ENCODE data around the gene SETD7. TPM values are rescaled to one million over a fixed set of nuclear protein-coding genes. Genes with fewer than 3 reads are reported as not detected.

Gene SETD7
- total RNA-seq, 4 donors from 2014 or later = 23.4 to 50.7 (median 39.6) TPM

- H3K36me3 ChIP-seq = peaks cover 2 to 42% (median 7%) of the 10 kb centered on the region in 3 donors
- no peaks in the 10 kb centered on the region for H3K27me3 ChIP-seq
- H3K4me1 ChIP-seq = peaks cover 0 to 12% (median 6%) of the 10 kb centered on the region in 3 donors
- intact Hi-C loops (cut with DNase I) = no loop called here
- H3K9me3 ChIP-seq = no peaks in the 10 kb centered on the region
- no peak overlapping the region for H3K27ac ChIP-seq
- TF ChIP-seq, protein P1, sequence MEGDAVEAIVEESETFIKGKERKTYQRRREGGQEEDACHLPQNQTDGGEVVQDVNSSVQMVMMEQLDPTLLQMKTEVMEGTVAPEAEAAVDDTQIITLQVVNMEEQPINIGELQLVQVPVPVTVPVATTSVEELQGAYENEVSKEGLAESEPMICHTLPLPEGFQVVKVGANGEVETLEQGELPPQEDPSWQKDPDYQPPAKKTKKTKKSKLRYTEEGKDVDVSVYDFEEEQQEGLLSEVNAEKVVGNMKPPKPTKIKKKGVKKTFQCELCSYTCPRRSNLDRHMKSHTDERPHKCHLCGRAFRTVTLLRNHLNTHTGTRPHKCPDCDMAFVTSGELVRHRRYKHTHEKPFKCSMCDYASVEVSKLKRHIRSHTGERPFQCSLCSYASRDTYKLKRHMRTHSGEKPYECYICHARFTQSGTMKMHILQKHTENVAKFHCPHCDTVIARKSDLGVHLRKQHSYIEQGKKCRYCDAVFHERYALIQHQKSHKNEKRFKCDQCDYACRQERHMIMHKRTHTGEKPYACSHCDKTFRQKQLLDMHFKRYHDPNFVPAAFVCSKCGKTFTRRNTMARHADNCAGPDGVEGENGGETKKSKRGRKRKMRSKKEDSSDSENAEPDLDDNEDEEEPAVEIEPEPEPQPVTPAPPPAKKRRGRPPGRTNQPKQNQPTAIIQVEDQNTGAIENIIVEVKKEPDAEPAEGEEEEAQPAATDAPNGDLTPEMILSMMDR (IDR thresholded peaks at IDR 0.05) = no peak
- TF ChIP-seq POLR2A (IDR thresholded peaks at IDR 0.05) = no peak
- DNase-seq = no peak
- WGBS, 2 donors = 67 to 70% methylated on average over 3 of the region's 3 CpGs
- no peak overlapping the region for H3K4me3 ChIP-seq
Observed at GRCh38 chr4:139533511-139533910, 22.5 kb downstream of the SETD7 start.

- intact Hi-C loops (cut with DNase I) = no loop called here
- TF ChIP-seq POLR2A (IDR thresholded peaks at IDR 0.05) = no peak
- TF ChIP-seq, protein P1 (IDR thresholded peaks at IDR 0.05) = no peak
- 76 to 86% methylated on average over 7 to 8 of the region's 8 CpGs for whole genome bisulfite sequencing, 2 donors
Observed at GRCh38 chr4:139532947-139533346, 23.1 kb downstream of the SETD7 start.

GRCh38 chr4:139530833-139531427 lies 25.1 kb downstream of the SETD7 start:
- no peak for DNase-seq
- TF ChIP-seq, protein P1 (IDR thresholded peaks at IDR 0.05) = peak in 5 of 6 experiments; percentile 39 to 62 (median 45)
- no peak for TF ChIP-seq POLR2A (IDR thresholded peaks at IDR 0.05)
- H3K36me3 ChIP-seq = peaks cover 6 to 66% (median 7%) of the 10 kb centered on the region in 3 donors

More at GRCh38 chr4:139532947-139533346, 23.1 kb downstream of the SETD7 start:
- Histone ChIP-seq H3K27me3 (no peaks in the 10 kb centered on the region), H3K36me3 (peaks cover 6 to 48% (median 7%) of the 10 kb centered on the region in 3 donors), H3K4me1 (peaks cover 0 to 12% (median 6%) of the 10 kb centered on the region in 3 donors), H3K4me3 (no peak overlapping the region), H3K9me3 (no peaks in the 10 kb centered on the region), H3K27ac (no peak overlapping the region)
- no peak for DNase-seq

DNA sequence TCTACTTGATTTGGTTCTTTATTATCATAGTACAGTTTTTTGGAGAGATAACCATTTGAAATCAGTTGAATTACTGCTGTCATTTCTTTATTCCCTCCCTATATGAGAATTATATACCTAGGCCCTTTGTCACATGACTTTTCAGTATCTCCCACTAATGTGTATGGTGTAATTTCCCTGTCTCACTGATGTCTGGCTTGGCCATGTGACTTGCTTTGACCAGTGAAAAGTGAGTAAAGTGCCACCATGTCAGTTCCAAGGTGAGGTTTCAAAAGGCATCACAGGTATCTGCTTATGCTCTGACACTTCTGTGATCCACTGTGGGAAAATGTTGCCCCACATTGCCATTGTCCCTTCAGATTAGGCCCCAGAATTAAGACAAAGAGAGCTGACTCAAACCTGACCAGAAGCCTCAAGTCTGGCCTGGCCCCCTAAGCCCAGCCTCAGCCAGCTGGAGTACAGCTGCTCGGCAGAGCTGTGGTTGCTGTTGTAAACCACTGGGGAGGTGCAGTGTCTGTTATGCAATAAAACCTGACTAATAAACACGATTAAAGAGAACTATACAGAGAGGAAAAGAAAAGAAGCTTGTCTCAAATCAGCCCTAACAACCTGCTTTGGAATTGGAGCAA lies 27.5 kb downstream of the SETD7 start:
- Histone ChIP-seq H3K4me1 (peaks cover 0 to 5% (median 0%) of the 10 kb centered on the region in 3 donors), H3K27me3 (no peaks in the 10 kb centered on the region), H3K9me3 (no peaks in the 10 kb centered on the region), H3K36me3 (peaks cover 6 to 79% (median 7%) of the 10 kb centered on the region in 3 donors), H3K27ac (peak overlapping the region in 1 of 4 donors; percentile 47), H3K4me3 (no peak overlapping the region)
- WGBS, 2 donors = 0 to 68% methylated on average over 2 of the region's 2 CpGs
- TF ChIP-seq POLR2A (IDR thresholded peaks at IDR 0.05) = no peak
- DNase-seq = no peak
- intact Hi-C loops (cut with DNase I) = no loop called here

More at GRCh38 chr4:139530833-139531427, 25.1 kb downstream of the SETD7 start:
- 54 to 60% methylated on average over 6 of the region's 6 CpGs for WGBS, 2 donors
- Histone ChIP-seq H3K27ac (no peak overlapping the region), H3K9me3 (no peaks in the 10 kb centered on the region), H3K4me3 (no peak overlapping the region), H3K4me1 (peaks cover 0 to 11% (median 5%) of the 10 kb centered on the region in 3 donors), H3K27me3 (no peaks in the 10 kb centered on the region)
- intact Hi-C loops (cut with DNase I) = no loop called here

DNA sequence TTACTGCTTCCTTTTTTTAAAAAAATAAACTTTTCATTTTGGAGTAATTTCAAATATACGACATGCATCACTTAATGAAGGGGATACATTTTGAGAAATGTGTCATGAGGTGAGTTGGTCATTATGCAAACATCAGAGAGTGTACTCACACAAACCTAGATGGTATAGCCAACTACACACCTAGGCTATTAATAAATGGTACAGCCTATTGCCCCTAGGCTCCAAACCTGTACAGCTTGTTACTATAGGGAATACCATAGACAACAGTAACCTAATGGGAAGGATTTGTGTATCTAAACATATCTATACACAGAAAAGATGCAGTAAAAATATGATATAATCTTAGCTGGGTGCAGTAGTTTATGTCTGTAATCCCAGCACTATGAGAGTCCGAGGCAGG lies 29.1 kb downstream of the SETD7 start:
- TF ChIP-seq, protein P1 (IDR thresholded peaks at IDR 0.05) = no peak
- no peak for TF ChIP-seq POLR2A (IDR thresholded peaks at IDR 0.05)
- DNase-seq = no peak
- H3K27ac ChIP-seq = no peak overlapping the region
- H3K36me3 ChIP-seq = peaks cover 0 to 82% (median 6%) of the 10 kb centered on the region in 3 donors
- H3K4me3 ChIP-seq = no peak overlapping the region
- H3K4me1 ChIP-seq = peaks cover 0 to 5% (median 0%) of the 10 kb centered on the region in 3 donors
- intact Hi-C loops (cut with DNase I) = no loop called here
- H3K27me3 ChIP-seq = no peaks in the 10 kb centered on the region
- no peaks in the 10 kb centered on the region for H3K9me3 ChIP-seq
- WGBS, 2 donors = 89% methylated on average over 2 of the region's 2 CpGs

Data from esophagus squamous epithelium (tissue), 5 donors.